Lower leg skin (tissue), 4 donors: ENCODE measurements around the gene NRIP3. TPM values are rescaled to one million over a fixed set of nuclear protein-coding genes. Genes with fewer than 3 reads are reported as not detected.
"Not testable (repeated sequence)": the region's sequence is repeated elsewhere in the genome, so short reads cannot be mapped to it uniquely, and the experiment has no call there.

ENCODE experiments used
- DNase-seq, 2 donors: peaks; one replicate each; pipeline ENCODE4 v3.0.0-alpha.2; 2019; ENCODE audit warnings: low spot score in 2 of 2
- H3K4me3 ChIP-seq: fragments of 200-600 bp; sonication (generic); 2 replicates; pipeline ENCODE4 v1.5.1; 2017; ENCODE audit warnings: mild to moderate bottlenecking, low read depth; ENCODE audit not compliant: poor library complexity, severe bottlenecking
- POLR2A ChIP-seq, 2 donors: fragments of 450-650 bp; IDR thresholded peaks; one replicate each; pipeline ENCODE4 v1.6.1; 2016 to 2017; ENCODE audit warnings: antibody characterized with exemption in 2 of 2, mild to moderate bottlenecking in 1 of 2, moderate library complexity in 1 of 2
- WGBS, 2 donors: methylation state at CpG; one replicate each; pipeline ENCODE4 v1.1.5; 2018; 5-methylcytosine and 5-hydroxymethylcytosine counted together
- intact Hi-C: fragments of 100-400 bp; cut with DNase I; formaldehyde crosslinking; loops from one replicate; pipeline ENCODE4 v1.15.0; 2023; ENCODE audit warnings: low total_unique reads
- total RNA-seq, 4 donors: library from RNA; depleted of rRNA; stranded (reverse); fragments of >200 nt; gene quantifications; one replicate each; pipeline ENCODE4 v1.1.0, GENCODE V29; 2016
- TF ChIP-seq, protein P1 (sequence below), 3 donors: fragments of 450-650 bp; IDR thresholded peaks; one replicate each; pipeline ENCODE4 v1.5.1; 2016; ENCODE audit warnings: antibody characterized with exemption in 3 of 3, mild to moderate bottlenecking in 3 of 3, moderate library complexity in 2 of 3

The NRIP3 gene
- total RNA-seq, 4 donors from 2014 or later: 1.3 to 15.6 (median 1.9) TPM

DNA sequence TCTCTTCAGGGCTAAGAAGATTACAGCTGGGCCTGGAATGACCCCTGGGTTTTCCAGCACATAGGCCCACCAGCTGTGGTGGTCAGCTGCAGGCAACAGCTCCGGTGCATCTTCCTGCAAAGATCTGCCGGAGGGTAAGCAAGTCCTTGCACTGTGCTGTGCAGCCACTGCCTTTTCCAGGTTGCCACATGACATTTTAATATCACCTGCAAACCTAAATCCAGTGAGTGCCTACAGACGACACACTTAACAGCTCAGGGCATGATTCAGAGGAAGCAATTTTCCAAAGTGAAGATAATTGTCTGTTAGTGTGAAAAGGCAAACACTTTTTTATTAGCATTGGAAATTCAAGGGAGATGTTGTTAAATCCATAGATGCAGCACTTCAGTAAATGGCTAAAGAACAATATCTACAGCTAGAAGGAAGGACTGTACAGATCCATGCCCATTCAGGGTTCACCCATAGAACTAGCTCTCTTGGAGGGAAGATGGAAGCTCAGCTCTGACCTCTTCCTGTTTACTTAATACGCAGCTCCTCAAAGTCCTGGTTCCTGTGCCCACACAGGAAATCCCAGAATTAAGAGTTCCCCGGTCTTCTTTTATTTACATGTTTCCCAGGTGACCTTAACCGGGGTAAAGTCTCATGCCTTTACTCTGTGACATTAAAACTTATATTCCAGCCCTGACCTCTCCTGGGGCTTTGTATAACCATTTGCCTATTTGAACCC lies 13.3 kb upstream of the NRIP3 start:
- no peak for DNase-seq
- TF ChIP-seq, protein P1, sequence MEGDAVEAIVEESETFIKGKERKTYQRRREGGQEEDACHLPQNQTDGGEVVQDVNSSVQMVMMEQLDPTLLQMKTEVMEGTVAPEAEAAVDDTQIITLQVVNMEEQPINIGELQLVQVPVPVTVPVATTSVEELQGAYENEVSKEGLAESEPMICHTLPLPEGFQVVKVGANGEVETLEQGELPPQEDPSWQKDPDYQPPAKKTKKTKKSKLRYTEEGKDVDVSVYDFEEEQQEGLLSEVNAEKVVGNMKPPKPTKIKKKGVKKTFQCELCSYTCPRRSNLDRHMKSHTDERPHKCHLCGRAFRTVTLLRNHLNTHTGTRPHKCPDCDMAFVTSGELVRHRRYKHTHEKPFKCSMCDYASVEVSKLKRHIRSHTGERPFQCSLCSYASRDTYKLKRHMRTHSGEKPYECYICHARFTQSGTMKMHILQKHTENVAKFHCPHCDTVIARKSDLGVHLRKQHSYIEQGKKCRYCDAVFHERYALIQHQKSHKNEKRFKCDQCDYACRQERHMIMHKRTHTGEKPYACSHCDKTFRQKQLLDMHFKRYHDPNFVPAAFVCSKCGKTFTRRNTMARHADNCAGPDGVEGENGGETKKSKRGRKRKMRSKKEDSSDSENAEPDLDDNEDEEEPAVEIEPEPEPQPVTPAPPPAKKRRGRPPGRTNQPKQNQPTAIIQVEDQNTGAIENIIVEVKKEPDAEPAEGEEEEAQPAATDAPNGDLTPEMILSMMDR (IDR thresholded peaks at IDR 0.05): no peak
- no peak for TF ChIP-seq POLR2A (IDR thresholded peaks at IDR 0.05)
- intact Hi-C loops: no loop called here
- no peak overlapping the region for H3K4me3 ChIP-seq
- WGBS, 2 donors: 82 to 83% methylated on average over 6 of the region's 6 CpGs

DNA sequence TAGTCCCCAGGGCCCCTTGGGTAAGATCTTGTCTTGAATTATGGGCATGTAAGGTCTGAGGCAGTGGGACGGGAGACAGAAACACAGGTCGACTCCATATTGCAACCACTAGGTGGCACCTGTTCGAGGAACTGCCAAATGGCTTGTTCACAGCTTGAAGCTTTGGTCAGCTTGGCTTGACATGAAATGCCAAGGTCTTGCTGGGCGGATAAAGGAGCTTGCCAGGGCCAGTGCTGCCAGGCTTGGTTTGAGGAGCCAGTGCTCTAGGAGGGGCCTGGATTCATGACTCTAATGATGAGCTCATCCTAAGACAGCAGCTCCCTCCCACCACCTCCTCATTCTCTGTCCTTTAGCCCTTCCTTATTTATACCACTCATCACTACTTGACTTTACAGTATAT lies 11.9 kb upstream of the NRIP3 start:
- DNase-seq: peak in 1 of 2 donors; percentile 62
- 11 to 12% methylated on average over 4 of the region's 4 CpGs for whole genome bisulfite sequencing, 2 donors
- no peak for TF ChIP-seq POLR2A (IDR thresholded peaks at IDR 0.05)
- TF ChIP-seq, protein P1 (IDR thresholded peaks at IDR 0.05): no peak
- H3K4me3 ChIP-seq: no peak overlapping the region
- intact Hi-C loops: no loop called here

DNA sequence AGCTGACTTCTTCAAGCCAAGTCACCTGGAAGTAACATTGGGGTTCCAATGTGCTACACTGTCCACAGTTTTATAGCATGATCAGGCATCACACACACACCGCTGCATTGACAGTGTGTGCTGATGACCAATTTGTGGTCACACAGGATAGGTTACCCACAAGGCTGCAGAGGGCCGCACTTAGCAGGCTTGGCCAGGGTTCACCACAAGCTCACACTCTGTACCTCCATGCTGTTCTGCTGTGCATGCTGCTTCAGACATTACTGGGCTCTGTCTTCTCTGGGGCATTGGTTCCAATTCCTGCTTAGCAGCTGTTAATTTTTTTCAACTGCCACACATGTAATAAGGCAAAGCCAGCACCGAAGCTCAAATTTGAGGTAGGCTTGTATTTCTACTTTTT lies 11.0 kb upstream of the NRIP3 start:
- no peak for DNase-seq
- WGBS, 2 donors: 90 to 91% methylated on average over 3 of the region's 3 CpGs
- intact Hi-C loops: no loop called here
- TF ChIP-seq, protein P1 (IDR thresholded peaks at IDR 0.05): no peak
- TF ChIP-seq POLR2A (IDR thresholded peaks at IDR 0.05): no peak
- no peak overlapping the region for H3K4me3 ChIP-seq

DNA sequence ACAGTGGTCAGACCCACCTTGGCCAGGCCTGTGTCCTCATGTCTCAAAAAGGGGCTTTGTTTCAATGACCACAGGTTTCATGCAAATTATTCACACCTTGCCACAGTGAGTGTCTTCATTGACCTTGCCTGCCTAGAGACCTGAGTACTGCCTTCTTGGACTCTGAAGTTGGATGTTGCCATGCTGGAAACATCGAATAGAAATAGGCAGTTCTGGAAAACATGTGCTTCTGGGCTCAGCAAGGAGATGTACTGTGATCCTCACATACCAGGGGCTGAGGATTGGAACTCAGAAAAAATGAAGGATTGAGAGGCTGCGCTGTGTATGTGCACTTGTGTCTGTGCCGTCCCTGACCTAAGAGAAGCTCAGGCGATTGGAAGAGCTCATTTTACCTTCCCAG lies 9.6 kb upstream of the NRIP3 start:
- TF ChIP-seq, protein P1 (IDR thresholded peaks at IDR 0.05): no peak
- no peak for TF ChIP-seq POLR2A (IDR thresholded peaks at IDR 0.05)
- WGBS, 2 donors: 89 to 93% methylated on average over 4 of the region's 4 CpGs
- no peak for DNase-seq
- H3K4me3 ChIP-seq: no peak overlapping the region
- intact Hi-C loops: no loop called here

DNA sequence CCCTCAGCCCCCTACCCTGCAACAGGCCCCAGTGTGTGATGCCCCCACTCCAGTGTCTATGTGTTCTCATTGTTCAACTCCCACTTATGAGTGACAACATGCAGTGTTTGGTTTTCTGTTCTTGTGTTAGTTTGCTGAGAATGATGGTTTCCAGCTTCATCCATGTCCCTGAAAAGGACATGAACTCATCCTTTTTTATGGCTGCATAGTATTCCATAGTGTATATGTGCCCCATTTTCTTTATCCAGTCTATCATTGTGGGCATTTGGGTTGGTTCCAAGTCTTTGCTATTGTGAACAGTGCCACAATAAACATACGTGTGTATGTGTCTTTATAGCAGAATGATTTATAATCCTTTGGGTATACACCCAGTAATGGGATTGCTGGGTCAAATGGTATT lies 5.7 kb upstream of the NRIP3 start:
- not testable (repeated sequence) for DNase-seq, H3K4me3 ChIP-seq
- intact Hi-C loops: loop anchor here (10.0 kb wide), 1 partner anchor 125 kb away; no protein-coding TSS in a partner anchor
- WGBS, 2 donors: 67 to 79% methylated on average over 1 of the region's 1 CpG

DNA sequence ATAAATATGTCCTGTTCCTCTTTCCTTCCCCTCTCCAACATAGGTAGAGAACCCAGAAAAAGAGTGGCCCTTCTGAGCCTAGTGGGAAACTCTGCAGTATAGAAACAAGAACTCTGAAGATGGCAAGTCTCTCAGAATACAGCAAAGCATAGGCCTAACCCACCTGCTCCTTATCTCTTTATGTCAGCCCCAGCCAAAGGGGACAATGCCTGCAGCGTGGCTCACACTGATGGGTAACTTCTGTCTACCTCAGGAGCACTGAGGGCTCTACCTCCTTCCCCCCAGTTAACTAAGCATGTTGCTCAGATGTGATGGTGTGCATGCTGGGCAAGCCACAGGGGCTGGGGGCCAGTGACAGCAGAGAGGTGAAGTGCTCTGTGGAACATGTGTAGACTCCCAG lies 4.9 kb upstream of the NRIP3 start:
- TF ChIP-seq POLR2A (IDR thresholded peaks at IDR 0.05): no peak
- TF ChIP-seq, protein P1 (IDR thresholded peaks at IDR 0.05): no peak
- 86 to 95% methylated on average over 1 of the region's 1 CpG for WGBS, 2 donors
- no peak for DNase-seq
- no peak overlapping the region for H3K4me3 ChIP-seq
- intact Hi-C loops: loop anchor here (10.0 kb wide), 1 partner anchor 126 kb away; no protein-coding TSS in a partner anchor
